GM19240 (cell line): ENCODE results near the gene CEP170B.
"Not testable (repeated sequence)": the region's sequence is repeated elsewhere in the genome, so short reads cannot be mapped to it uniquely, and the experiment has no call there.

Experiments used
- DNase-seq: peaks from one replicate; pipeline ENCODE4 v3.0.0; 2011; ENCODE audit warnings: low spot score; ENCODE audit not compliant: insufficient read length

The CEP170B gene

GRCh38 chr14:104877806-104878550 is 12.9 kb downstream of the CEP170B start:
- no peak for DNase-seq

- no peak for DNase-seq
Measured at GRCh38 chr14:104878582-104878981, 13.5 kb downstream of the CEP170B start.

- DNase-seq, result no peak
Measured at GRCh38 chr14:104879201-104879982, 14.3 kb downstream of the CEP170B start.

GRCh38 chr14:104879983-104880565 is 15.0 kb downstream of the CEP170B start:
- no peak for DNase-seq

GRCh38 chr14:104880584-104881210 is 15.6 kb downstream of the CEP170B start:
- no peak for DNase-seq

- no peak for DNase-seq
Measured at GRCh38 chr14:104881369-104881979, 16.4 kb downstream of the CEP170B start.

- no peak for DNase-seq
Measured at GRCh38 chr14:104882325-104882973, 17.4 kb downstream of the CEP170B start.

GRCh38 chr14:104882991-104883660 is 18.1 kb downstream of the CEP170B start:
- DNase-seq, result no peak

GRCh38 chr14:104883681-104884361 is 18.8 kb downstream of the CEP170B start:
- no peak for DNase-seq

GRCh38 chr14:104884381-104884780 is 19.3 kb downstream of the CEP170B start:
- DNase-seq, result not testable (repeated sequence)

GRCh38 chr14:104885031-104885972 is 20.2 kb downstream of the CEP170B start:
- no peak for DNase-seq

GRCh38 chr14:104885973-104886689 is 21.1 kb downstream of the CEP170B start:
- no peak for DNase-seq

- DNase-seq, result no peak
Measured at GRCh38 chr14:104886690-104887622, 21.9 kb downstream of the CEP170B start.

GRCh38 chr14:104887623-104888488 is 22.8 kb downstream of the CEP170B start:
- DNase-seq, result no peak

- no peak for DNase-seq
Measured at GRCh38 chr14:104888489-104889374, 23.7 kb downstream of the CEP170B start.
